Activated T-cell treated with anti-CD3 and anti-CD28 coated beads, Interleukin-2, amount 50 U/mL, for 1 hour (primary cell): ENCODE measurements around the gene SNX22.
A peak's percentile ranks its signal among the peaks of the same experiment; 100 is the strongest.

ENCODE experiments used
- DNase-seq: peaks from one replicate; pipeline ENCODE4 v3.0.0-alpha.2; 2020

SNX22 gene

GRCh38 chr15:64157599-64158125 is 6.1 kb downstream of the SNX22 start:
- DNase-seq: no peak

GRCh38 chr15:64158363-64159134 is 7.0 kb downstream of the SNX22 start:
- no peak for DNase-seq

GRCh38 chr15:64161688-64162477 is 10.4 kb downstream of the SNX22 start:
- DNase-seq: no peak

- DNase-seq: no peak
These were observed 10.9 kb downstream of the SNX22 start for GRCh38 chr15:64162478-64162868.

GRCh38 chr15:64162869-64163658 is 11.5 kb downstream of the SNX22 start, which contains the start of gene PPIB:
PPIB (minus strand) TSS chr15:64163022; CDS start chr15:64162986, 36 bp downstream.
- DNase-seq: peak; percentile 94

GRCh38 chr15:64163659-64164362 is 12.3 kb downstream of the SNX22 start:
- no peak for DNase-seq

GRCh38 chr15:64164436-64164835 is 12.9 kb downstream of the SNX22 start:
- no peak for DNase-seq

GRCh38 chr15:64166102-64166890 is 14.8 kb downstream of the SNX22 start:
- no peak for DNase-seq

GRCh38 chr15:64180235-64180824 is 28.8 kb downstream of the SNX22 start:
- no peak for DNase-seq

GRCh38 chr15:64182859-64183370 is 31.4 kb downstream of the SNX22 start:
- no peak for DNase-seq

GRCh38 chr15:64185146-64185911 is 33.8 kb downstream of the SNX22 start:
- DNase-seq: no peak

GRCh38 chr15:64187396-64188191 is 36.1 kb downstream of the SNX22 start:
- no peak for DNase-seq

GRCh38 chr15:64191971-64192830 is 40.7 kb downstream of the SNX22 start:
- no peak for DNase-seq

- no peak for DNase-seq
These were observed 42.4 kb downstream of the SNX22 start for GRCh38 chr15:64193971-64194370.

- no peak for DNase-seq
These were observed 45.9 kb downstream of the SNX22 start for GRCh38 chr15:64197425-64197824.

- DNase-seq: no peak
These were observed 53.7 kb downstream of the SNX22 start for GRCh38 chr15:64205202-64205601.
